ENCODE measurements around the gene MCTP2.

Gene MCTP2

DNA sequence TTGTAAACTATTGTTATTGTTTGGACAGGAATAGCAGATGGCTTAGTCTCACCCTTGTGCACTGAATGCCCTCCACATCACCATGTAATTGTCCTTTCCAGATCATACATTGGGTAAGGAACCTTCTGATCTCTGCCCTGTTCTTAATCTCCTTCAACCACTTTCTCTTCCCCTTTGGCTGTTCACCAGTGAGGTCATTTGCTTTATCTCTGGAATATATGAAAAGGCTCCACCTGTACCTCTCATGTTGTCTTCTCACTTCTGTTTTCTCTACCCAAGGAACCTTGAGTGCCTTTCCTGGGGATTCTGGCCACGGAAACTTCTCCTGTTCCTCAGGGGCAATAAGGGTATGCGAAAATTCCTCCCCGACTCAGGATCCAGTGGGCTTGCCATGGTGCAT, 28.5 kb downstream of the MCTP2 start:
- in situ Hi-C loops (cut with HindIII; ENCODE audit: low sequenced_read_pairs) = no loop called here

DNA sequence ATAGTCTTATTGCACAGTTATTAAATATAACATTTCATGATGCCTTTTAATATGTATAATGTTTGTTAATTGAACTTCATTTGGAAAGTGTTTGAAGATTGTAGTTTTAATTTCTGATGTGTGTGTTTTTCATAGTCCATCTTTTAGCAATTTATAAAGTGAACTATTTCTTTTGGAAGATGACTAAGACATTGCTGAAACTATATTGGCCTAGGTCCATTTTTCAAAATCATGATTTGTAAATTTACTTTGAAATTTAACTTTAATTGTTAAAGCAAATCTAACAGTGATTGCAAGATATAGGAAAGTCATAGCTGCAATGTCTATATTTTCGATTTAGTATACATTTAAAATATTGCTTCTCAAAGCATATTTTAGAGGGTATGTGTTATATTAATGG, 30.8 kb downstream of the MCTP2 start:
- in situ Hi-C loops (cut with HindIII; ENCODE audit: low sequenced_read_pairs) = no loop called here

DNA sequence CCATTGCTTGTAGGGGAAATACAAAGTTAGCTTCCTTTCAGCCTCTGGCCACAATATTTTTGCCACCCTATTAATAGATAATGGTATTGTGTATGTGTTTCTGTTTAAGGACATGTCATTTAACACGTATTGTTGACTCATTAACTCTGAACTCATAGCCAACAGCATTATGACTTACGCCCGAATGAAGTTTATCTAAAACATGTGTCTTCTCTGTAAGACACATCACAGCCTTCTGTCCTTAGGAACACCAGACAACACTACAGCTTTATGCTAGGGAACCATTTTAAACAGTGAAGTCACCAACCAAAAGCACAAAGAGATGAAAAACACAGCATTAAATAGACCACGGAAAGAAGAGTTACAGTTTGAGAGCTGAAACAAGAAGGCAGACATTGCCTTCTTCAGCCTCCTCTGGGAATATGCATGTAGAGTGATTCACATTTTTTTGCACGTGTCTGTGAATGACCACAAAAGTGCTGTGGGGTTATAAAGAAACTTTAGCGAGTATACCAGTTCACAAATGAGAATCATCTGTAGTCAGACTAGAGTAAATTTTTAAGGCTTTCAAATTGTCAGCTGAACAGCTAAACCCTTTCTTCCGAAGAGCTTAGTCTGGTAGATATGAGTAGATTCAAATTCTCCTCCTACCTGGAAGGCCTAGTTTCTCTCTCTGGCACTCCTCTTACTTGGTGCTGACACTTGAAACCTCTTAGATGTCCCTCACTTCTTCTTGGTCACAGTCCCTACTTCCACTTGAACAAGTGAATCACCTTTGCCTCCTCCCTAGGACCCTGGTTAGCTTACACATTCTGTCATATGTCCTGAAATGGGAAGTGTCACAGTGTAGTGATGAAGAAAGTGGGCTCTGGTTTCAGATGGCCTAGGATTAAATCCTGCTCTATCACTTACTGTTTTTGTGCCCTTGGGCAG, 32.2 kb downstream of the MCTP2 start:
- in situ Hi-C loops (cut with HindIII; ENCODE audit: low sequenced_read_pairs) = no loop called here

DNA sequence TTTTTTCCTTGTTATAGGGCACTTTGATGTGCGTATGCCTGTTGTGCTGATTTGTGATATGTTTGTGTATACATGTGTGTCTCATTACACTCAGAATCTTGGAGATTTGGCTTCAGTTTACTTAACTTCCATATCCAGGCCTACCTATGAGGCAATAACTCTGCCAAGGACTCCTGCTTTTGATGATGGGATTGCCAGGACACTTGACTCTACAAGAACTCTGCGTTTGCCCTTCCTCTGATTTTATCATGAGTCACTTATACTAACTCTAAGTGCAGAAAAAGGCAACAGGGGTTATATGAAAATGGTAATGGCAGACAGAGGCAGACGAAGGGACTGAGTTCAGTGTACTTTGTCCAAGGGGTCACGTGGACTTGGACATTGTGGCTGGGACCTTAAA, 33.6 kb downstream of the MCTP2 start:
- in situ Hi-C loops (cut with HindIII; ENCODE audit: low sequenced_read_pairs) = no loop called here

DNA sequence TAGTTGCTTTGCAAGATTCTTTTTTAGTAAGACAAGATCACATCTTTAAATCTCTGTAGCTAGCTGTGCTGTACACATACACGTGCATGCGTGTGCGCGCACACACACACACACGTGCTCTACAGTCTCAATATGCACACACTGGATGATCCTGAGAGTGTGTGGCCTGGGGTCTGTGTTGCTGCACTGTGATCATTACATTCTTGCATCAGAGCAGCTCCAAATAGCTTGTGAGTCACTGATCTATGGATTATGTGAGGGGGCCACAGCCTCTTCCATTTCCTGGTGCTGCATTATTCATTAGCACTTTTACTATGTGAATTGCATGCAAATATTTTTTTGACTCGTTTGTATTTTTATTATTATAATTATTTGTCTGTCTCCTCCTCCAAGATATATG, 34.6 kb downstream of the MCTP2 start:
- in situ Hi-C loops (cut with HindIII; ENCODE audit: low sequenced_read_pairs) = no loop called here

DNA sequence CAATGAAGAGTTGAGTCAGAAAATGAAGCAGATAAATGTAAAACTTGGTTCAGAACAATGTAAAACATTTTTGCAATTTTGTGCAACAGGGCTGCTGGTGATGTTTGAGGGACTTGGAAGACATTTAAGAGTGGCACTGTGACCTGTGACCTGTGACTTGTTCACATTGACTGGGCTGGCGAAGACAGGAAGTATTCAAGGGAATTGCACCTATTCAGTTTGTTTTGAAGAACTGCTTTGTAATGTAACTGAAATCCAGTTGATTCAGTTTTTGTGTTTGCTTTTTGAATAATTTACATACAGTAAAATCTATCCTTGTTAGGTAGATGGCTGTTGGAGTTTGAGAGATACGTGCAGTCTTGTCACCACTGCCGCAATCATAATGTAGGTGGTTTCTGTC, 35.4 kb downstream of the MCTP2 start:
- in situ Hi-C loops (cut with HindIII; ENCODE audit: low sequenced_read_pairs) = no loop called here

DNA sequence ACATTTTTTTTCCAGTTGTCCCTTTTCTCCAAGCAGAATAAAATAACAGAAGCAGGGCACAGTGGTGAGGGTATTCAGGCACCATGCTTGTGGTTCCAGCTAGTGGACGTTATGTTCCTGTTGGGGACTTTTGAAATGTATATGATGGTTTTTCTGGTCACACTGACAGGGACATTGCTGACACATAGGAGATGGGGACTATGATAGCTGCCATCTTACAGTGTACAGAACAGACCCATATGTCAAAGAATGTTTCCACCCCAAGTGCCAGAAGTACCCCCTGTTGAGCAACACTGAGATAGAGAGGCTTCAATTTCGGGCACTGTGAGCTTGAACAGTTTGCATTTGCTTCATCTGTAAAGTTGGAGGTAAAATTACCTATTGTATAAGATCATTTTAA, 38.6 kb downstream of the MCTP2 start:
- in situ Hi-C loops (cut with HindIII; ENCODE audit: low sequenced_read_pairs) = no loop called here

DNA sequence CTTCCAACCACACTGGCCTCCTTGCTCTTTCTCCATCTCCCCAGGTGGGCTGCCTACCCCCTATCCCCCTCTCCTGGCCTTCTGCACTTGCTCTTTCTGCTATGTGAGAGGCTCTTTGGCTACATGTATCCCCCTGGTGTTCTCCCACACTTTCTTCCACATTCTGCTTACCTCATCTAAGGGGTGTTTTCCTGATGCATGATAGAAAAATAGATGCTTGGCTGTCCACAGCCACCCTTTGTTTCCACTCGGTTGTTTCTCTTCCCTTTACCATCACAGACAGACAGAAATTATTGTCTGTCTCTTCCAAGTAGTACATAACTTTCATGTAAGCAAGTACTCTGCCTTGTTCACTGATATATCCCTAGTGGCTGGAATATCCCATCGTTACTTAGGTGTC, 39.2 kb downstream of the MCTP2 start:
- in situ Hi-C loops (cut with HindIII; ENCODE audit: low sequenced_read_pairs) = no loop called here

DNA sequence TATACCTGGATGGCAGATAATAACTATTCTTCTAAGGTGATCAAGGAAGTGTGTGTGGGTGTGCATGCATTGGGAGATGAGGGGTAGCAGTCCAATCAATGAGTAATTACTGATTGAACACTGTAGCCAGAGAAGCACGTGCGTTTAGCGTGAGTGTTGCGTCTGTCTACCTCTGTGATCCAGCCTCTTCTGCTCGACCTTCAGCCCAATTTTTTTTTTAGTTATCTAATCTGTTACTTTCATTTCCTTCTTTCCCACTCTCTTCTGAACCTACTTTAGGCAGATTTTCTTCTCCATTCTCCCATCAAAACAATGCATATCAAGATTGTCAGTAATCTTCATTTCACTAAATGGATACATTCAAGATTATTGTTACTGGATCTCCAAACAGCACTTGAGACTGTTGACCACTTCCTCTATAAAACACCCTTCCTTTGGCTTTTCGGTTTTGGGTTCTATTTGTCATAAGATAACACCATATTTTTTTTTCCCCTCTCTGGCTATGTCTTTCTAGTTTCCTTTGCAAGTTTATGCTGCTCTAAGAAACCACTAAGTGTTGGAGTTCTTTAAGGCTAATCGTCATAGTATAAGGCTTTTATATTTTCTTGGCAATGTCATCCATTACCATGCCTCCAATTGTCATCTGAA, 41.0 kb downstream of the MCTP2 start:
- in situ Hi-C loops (cut with HindIII; ENCODE audit: low sequenced_read_pairs) = no loop called here

DNA sequence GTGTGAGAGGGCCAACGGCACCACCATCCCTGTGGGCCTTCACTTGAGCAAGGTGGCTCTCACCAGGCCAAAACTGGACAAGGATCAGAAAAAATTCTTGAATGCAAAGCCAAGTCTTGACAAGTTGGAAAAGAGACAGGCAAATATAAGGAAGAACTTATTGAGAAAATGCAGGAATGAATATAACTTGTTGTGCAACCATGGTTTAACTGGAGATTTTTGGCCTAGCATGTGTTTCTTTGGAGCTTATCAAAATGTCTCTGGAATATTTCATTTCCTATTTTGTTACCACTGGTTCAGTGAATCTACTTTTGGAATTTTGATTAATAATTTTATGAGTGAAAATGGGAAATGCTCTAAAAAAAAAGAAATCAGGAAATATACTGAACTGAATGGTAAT, 42.5 kb downstream of the MCTP2 start:
- in situ Hi-C loops (cut with HindIII; ENCODE audit: low sequenced_read_pairs) = no loop called here

DNA sequence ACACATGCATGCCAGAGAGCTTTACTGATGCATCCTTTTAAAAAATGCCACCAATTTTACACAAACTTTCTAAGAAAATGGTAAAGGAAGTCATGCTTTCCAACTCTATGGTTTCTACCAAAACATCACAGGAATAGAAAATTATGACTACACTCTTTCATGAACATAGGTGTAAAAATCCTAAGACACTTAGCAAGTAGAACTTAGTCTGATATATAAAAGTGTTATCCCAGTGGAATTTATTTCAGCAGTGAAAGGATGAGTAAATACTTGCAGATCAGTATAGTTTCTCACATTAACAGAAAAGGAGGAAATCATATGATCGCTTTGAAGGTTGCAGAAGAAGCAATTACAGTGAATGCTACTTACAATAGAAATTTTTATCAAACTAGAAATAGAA, 43.4 kb downstream of the MCTP2 start:
- in situ Hi-C loops (cut with HindIII; ENCODE audit: low sequenced_read_pairs) = no loop called here

DNA sequence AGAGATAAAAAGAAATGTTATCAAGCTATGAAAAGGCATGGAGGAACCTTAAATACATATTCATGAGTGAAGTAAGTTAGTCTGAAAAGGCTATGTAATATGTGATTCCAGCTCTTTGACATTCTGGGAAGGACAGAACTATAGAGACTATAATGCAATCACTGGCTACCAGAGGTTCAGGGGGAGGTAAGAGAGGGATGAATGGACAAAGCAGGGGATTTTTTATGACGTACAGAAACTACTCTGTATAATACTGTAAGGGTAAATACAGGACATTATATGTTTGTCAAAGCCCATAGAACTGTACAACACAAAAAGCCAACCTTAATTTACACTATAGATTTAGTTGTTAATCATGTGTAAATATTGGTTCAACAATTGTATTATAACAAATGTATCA, 46.1 kb downstream of the MCTP2 start:
- in situ Hi-C loops (cut with HindIII; ENCODE audit: low sequenced_read_pairs) = no loop called here

DNA sequence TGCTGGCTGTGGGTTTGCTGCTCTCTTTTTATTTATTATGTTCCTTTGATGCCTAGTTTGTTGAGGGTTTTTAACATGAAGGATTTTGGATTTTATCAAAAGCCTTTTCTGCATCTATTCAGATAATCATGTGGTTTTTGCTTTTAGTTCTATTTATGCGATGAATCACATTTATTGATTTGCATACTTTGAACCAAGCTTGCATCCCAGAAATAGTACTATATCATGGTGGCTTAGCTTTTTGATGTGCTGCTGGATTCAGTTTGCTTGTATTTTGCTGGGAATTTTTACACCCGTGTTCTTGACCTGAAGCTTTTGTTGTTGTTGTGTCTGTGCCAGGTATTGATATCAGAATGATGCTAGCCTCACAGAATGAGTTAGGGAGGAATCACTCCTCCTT, 48.4 kb downstream of the MCTP2 start:
- in situ Hi-C loops (cut with HindIII; ENCODE audit: low sequenced_read_pairs) = no loop called here

DNA sequence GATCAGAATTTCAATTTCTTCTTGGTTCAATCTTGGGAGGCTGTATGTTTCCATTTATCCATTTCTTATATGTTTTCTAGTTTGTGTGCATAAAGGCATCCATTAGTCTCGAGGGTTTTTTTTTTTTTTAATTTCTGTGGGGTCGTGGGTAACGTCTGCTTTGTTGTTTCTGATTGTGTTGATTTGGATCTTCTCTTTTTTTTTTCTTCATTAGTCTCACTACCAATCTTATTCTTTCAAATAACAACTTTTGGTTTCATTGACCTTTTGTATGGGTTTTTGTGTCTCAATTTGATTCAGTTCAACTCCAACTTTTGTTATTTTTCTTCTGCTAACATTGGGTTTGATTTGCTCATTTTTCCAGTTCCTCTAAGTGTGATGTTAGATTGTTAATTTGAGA, 48.9 kb downstream of the MCTP2 start:
- in situ Hi-C loops (cut with HindIII; ENCODE audit: low sequenced_read_pairs) = no loop called here

DNA sequence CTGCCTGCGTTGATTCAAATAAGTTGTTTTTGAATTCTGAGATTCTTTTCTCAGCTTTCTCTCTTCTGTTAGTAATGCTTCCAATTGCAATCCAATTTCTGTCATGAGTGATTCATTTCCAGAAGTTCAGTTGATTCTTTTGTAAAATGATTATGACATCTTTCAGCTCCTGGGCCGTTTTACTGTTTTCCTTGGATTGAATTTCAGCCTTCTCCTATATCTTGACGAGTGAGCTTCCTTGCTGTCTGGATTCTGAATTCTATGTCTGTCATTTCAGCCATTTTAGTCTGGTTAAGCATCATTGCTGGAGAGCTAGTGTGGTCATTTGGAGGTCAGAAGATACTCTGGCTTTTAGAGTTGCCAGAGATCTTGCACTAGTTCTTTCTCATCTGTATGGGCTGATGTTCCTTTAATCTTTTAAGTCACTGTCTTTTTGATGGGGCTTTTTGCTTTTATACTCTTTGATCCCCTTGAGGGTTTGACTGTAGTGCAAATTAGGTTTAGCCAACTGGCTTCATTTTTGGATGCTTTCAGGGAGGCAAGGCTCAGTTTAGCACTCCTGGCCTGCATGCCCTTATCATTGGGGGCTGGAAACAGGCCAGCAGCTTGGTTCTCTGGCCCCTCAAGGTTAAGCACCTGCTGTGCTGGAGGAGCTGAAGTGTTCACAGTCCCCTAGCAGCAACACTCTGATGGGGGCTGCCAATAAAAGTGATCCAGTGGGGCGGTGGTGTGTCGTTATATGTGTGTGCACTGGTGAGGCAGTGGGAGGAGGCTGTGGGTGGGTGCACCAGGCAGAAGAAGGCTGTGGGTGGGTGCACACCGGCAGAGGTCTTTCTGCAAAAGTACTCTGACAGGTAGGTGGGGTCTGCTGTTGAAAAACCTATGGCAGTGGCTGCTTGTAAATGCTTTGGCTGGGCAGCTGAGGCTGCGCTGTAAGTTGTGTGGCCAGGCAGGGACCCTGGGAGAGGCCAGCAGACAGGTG, 51.2 kb downstream of the MCTP2 start:
- in situ Hi-C loops (cut with HindIII; ENCODE audit: low sequenced_read_pairs) = no loop called here

DNA sequence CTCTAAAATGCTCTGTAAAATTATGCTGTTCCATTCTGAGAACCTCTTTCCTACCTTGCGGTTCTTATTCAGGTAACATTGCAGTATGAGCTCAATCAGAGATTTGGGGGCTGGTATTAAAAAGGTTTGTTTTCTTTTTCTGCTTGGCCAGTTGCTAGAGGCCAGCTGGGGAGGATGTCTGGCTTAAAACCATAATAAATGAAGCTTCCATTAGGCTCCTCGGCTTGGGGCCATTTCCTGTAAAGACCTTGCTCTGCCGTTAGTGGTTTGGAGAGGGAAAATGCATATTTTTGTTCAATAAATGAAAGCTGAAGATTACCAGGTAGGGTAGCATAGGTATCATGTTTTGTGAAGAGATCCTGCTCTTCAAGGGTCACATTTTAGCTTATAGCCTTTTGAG, 55.2 kb downstream of the MCTP2 start:
- in situ Hi-C loops (cut with HindIII; ENCODE audit: low sequenced_read_pairs) = no loop called here

DNA sequence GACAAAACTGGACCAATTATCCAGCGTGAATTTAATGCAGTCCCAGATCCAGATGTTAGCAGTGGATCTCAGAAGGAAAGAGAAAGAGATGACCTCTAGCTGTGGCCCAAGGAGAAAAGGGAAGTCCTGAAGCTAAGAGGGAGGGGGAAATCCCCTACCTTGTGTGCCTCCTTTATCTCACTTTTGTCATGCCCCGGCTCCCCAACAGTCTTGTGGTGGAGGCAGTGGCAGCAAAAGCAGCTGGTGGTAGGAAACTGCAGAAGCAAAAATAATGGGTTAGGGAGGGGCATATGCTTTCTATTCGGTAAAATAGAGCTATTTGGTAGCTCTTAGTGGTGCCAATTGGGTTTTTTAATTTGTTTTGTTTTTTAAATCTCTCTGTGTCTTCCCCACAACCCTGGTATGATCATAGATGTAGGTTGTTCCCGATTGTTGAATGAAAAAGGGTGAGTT, 56.5 kb downstream of the MCTP2 start:
- in situ Hi-C loops (cut with HindIII; ENCODE audit: low sequenced_read_pairs) = no loop called here

DNA sequence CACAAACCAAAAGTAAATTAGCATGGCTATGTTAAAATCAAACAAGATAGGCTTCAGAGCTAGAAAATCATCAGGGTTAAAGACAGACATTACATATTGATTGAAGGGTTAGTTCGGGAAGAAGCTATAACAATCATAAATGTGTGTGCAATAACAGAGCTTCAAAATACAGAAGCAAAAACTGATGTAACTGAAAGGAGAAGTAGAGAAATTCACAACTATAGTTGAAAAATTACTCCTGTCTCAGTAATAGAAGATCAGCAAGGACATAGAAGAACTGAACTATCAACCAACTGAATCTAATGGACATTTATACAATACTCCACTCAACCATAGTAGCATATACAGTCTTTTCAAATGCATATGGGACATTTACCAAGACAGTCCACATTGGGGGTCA, 59.4 kb downstream of the MCTP2 start:
- in situ Hi-C loops (cut with HindIII; ENCODE audit: low sequenced_read_pairs) = no loop called here

DNA sequence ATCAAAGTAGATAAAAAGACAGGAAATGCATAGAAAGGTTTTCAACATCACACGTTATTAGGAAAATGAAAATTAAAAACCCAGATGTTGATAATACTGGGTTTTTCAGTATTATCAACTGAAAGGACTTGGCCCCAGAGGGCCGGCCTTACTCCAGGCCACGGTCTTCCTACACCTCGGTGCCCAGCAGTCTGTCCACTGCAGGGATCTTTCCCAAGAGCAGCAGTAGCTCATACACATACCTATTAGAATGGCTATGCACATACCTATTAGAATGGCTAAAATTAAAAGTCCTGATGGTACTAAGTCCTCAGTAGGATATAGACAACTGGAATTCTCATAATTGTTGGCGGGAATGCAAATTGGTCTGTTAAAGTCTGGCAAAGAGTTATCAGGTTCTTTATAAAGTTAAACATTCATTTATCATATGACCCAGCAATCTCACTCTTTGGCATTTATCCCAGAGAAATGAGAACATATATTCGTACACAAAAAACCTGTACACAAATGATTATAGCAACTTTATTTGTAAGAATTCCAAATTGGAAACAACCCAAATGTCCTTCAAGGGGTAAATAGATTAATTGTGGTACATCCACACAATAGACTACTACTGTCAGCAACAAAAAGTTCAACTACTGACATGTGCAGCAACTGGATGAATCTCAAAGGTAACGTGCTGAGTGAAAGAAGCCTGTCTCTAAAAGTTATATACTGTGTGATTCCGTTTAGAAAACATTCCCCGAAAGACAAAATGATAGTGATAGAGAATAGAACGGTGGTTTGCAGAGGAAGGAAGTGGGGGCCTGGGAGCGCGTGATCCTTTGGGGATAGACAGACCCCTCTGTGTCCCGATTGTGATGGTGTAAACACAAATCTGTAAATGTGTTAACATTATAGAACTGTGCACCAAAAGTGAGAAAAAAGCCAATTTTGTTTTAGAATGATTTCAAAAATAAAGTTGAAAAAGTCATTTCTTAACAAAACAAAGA, 62.3 kb downstream of the MCTP2 start:
- in situ Hi-C loops (cut with HindIII; ENCODE audit: low sequenced_read_pairs) = no loop called here

DNA sequence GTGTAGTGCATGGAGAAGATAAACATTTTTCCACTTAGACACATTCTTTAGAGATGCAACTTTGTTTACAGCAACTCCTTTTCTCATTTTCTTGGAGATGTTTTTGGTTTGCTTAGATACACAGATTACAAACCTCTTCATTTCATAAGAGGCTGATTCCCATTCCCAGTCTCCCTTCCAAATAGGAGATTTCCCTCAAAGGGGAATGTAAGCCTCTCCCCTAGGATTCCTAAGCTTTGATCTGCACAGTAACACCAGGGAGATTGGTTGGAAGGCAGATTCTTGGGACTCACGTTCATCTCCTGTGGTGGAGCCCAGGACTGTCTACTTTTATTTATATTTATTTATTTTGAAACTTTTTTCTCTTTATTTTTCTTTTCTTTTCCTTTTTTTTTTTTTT, 63.2 kb downstream of the MCTP2 start:
- in situ Hi-C loops (cut with HindIII; ENCODE audit: low sequenced_read_pairs) = no loop called here
